Osteocyte (in vitro differentiated cells): ENCODE measurements around the gene SLCO3A1. TPM values are rescaled to one million over a fixed set of nuclear protein-coding genes. Genes with fewer than 3 reads are reported as not detected.

Source experiments
- DNase-seq: peaks from one replicate; pipeline ENCODE4 v3.0.0; 2021; ENCODE audit warnings: mixed read lengths; ENCODE audit not compliant: unreplicated experiment; ENCODE audit errors: extremely low spot score
- H3K27ac Mint-ChIP-seq: one replicate; pipeline ENCODE4 v1.8.0; 2021; ENCODE audit warnings: mild to moderate bottlenecking, mixed read lengths; ENCODE audit not compliant: unreplicated experiment
- H3K27me3 Mint-ChIP-seq: one replicate; pipeline ENCODE4 v1.8.0; 2021; ENCODE audit warnings: mixed read lengths; ENCODE audit not compliant: unreplicated experiment
- H3K36me3 Mint-ChIP-seq: one replicate; pipeline ENCODE4 v1.8.0; 2021; ENCODE audit warnings: mixed read lengths; ENCODE audit not compliant: unreplicated experiment
- H3K4me1 Mint-ChIP-seq: one replicate; pipeline ENCODE4 v1.8.0; 2021; ENCODE audit warnings: mixed read lengths; ENCODE audit not compliant: unreplicated experiment
- H3K4me3 Mint-ChIP-seq: one replicate; pipeline ENCODE4 v1.8.0; 2021; ENCODE audit warnings: mild to moderate bottlenecking, moderate library complexity, mixed read lengths; ENCODE audit not compliant: unreplicated experiment
- H3K9me3 Mint-ChIP-seq: one replicate; pipeline ENCODE4 v1.8.0; 2021; ENCODE audit warnings: mixed read lengths; ENCODE audit not compliant: unreplicated experiment
- total RNA-seq: library from RNA; stranded (reverse); gene quantifications from 2 replicates; pipeline ENCODE4 v1.2.1, GENCODE V29; 2021
- TF ChIP-seq, protein P1 (sequence below): fragments of 200-600 bp; sonication (generic); IDR thresholded peaks from 2 replicates; pipeline ENCODE4 v1.5.0; 2021; ENCODE audit warnings: antibody characterized with exemption, mild to moderate bottlenecking, moderate library complexity

The SLCO3A1 gene
- total RNA-seq, 1 donor from 2014 or later, result 1.3 TPM

DNA sequence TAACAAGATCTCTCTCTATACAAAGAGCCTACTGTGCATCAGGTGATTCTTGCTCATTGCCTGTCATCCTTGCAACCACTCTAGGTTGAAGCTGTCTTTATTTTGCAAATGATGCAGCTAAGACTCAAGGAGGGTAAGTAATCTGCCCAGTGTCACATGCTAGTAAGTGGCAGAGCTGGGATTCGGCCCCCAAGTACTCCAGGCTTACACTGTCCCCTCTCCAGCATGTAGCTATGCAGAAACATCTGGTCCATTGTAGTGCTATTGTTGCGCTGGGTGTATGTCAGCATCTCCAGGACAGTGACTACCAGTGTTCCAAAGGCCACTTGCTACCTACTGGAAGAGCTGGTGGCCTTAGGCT, 248.9 kb downstream of the SLCO3A1 start:
- TF ChIP-seq, protein P1, sequence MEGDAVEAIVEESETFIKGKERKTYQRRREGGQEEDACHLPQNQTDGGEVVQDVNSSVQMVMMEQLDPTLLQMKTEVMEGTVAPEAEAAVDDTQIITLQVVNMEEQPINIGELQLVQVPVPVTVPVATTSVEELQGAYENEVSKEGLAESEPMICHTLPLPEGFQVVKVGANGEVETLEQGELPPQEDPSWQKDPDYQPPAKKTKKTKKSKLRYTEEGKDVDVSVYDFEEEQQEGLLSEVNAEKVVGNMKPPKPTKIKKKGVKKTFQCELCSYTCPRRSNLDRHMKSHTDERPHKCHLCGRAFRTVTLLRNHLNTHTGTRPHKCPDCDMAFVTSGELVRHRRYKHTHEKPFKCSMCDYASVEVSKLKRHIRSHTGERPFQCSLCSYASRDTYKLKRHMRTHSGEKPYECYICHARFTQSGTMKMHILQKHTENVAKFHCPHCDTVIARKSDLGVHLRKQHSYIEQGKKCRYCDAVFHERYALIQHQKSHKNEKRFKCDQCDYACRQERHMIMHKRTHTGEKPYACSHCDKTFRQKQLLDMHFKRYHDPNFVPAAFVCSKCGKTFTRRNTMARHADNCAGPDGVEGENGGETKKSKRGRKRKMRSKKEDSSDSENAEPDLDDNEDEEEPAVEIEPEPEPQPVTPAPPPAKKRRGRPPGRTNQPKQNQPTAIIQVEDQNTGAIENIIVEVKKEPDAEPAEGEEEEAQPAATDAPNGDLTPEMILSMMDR, result no peak
- H3K9me3 Mint-ChIP-seq, result no peaks in the 10 kb centered on the region

DNA sequence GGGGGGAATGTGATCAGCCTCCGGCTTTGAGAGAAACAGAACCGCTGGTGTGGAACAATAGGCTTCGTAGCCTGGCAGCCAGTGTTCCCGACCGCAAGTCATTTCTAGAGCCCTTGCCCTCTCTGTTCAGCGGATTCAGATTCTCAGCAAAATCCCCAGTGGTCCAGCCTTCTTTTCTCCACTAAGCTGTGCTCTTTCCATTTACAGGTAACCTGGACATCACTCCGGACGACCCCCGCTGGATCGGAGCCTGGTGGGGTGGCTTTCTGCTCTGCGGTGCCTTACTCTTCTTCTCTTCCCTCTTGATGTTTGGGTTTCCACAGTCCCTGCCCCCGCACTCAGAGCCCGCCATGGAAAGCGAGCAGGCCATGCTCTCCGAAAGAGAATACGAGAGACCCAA, 250.6 kb downstream of the SLCO3A1 start:
- no peak for DNase-seq
- TF ChIP-seq, protein P1, result no peak
- Mint-ChIP-seq H3K36me3 (no peaks in the 10 kb centered on the region), H3K4me3 (no peak overlapping the region), H3K9me3 (no peaks in the 10 kb centered on the region), H3K4me1 (no peaks in the 10 kb centered on the region), H3K27ac (no peak overlapping the region), H3K27me3 (peaks cover 15% of the 10 kb centered on the region)

More for the DNA sequence above, 248.9 kb downstream of the SLCO3A1 start:
- Mint-ChIP-seq H3K4me1 (no peaks in the 10 kb centered on the region), H3K4me3 (no peak overlapping the region), H3K27ac (no peak overlapping the region), H3K36me3 (no peaks in the 10 kb centered on the region), H3K27me3 (peaks cover 19% of the 10 kb centered on the region)
- DNase-seq, result no peak

DNA sequence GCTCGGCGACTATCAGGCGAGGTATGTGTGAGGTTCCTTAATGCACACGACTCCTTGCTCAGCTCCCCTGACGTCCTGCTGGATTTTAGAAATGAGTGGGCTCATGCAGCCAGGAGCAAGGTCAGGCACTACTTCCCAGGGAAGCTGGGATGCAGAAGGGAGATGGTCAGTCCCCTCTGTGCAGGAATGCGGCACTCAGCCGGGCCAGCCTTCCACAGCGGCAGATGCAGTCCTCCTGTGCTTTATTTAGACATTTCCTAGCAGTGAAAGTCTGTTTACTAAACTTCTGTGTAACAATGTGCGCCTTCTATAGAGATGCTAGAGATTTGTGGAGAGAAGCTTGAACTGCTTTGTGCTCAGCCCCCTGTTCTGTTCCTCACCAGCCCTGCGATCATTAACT, 252.1 kb downstream of the SLCO3A1 start:
- Mint-ChIP-seq H3K36me3 (no peaks in the 10 kb centered on the region), H3K27ac (no peak overlapping the region), H3K4me1 (no peaks in the 10 kb centered on the region)

DNA sequence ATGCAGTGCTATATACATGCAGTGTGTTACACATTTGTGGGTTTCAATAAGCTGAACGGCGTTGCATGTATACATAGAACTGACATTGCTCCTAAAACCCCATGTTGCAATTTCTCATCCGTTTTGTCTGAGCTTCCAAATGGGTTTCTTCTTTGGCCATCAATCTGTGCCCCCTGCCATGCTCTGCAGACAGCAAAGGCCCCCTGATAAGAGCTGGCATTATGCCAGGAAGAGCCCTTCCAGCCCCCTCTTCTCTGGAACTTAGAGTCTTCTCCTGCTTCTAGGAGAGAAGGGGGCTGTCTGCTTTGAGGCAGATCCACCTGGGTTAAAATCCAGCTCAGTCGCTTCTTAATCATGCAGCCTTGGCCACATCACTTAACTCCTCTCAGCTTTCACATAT, 254.0 kb downstream of the SLCO3A1 start:
- no peaks in the 10 kb centered on the region for H3K9me3 Mint-ChIP-seq
- TF ChIP-seq, protein P1, result no peak
- H3K4me1 Mint-ChIP-seq, result no peaks in the 10 kb centered on the region
- no peak for DNase-seq
- H3K27me3 Mint-ChIP-seq, result peaks cover 3% of the 10 kb centered on the region
- no peak overlapping the region for H3K4me3 Mint-ChIP-seq
- H3K27ac Mint-ChIP-seq, result no peak overlapping the region
- H3K36me3 Mint-ChIP-seq, result no peaks in the 10 kb centered on the region

More for the DNA sequence above, 252.1 kb downstream of the SLCO3A1 start:
- no peak for DNase-seq
- H3K9me3 Mint-ChIP-seq, result no peaks in the 10 kb centered on the region
- H3K4me3 Mint-ChIP-seq, result no peak overlapping the region
- peaks cover 11% of the 10 kb centered on the region for H3K27me3 Mint-ChIP-seq
- TF ChIP-seq, protein P1, result no peak

DNA sequence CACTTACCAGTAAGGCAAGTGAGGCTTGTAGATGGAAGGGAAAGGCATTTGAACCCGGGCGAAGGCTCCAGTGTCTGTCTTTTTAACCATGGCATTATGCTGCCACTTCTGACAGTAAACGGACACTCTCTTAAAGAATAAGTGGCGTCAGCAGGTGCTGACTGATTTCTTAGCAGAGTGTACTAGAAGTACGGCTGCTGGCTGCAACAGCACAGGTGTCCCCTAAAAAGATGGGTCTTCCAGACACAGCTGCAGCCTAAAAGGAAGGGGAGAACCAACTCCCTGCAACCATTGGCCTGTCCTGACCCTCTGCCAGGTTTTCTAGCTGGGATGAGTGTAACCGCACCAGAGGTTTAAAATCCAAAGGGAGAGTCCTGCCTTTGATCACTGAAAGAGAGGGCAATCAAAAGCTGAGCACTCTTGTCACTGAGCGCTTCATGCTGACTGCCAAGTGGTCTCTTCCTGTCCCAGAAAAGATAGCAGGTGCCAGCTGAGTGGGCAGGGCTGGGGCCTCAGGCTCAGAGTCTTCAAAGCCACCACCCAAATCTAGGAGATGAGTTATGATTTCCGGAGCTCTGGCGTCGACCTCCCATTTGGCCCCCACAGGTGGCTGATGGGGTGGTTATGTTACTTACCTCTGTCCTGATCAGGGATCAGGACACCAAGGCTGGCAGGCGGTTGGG, 255.8 kb downstream of the SLCO3A1 start:
- DNase-seq, result no peak
- Mint-ChIP-seq H3K27ac (no peak overlapping the region), H3K27me3 (peaks cover 3% of the 10 kb centered on the region), H3K4me1 (no peaks in the 10 kb centered on the region), H3K36me3 (no peaks in the 10 kb centered on the region), H3K4me3 (no peak overlapping the region), H3K9me3 (no peaks in the 10 kb centered on the region)
- TF ChIP-seq, protein P1, result no peak
